Frontal cortex (tissue), 4 donors: ENCODE results near the gene MYBPH. TPM values are rescaled to one million over a fixed set of nuclear protein-coding genes. Genes with fewer than 3 reads are reported as not detected.
A peak's percentile ranks its signal among the peaks of the same experiment; 100 is the strongest.

Experiments used
- DNase-seq, 2 donors: peaks; one replicate each; pipeline ENCODE4 v3.0.0; 2012; ENCODE audit warnings: low spot score in 2 of 2
- FAIRE-seq: peaks from 2 replicates; lab custom pipeline; 2012; peaks lifted over from hg19 to GRCh38; lab: Jason Lieb, UNC
- total RNA-seq: library from RNA; depleted of rRNA; stranded (reverse); fragments of >200 nt; gene quantifications from one replicate; pipeline ENCODE4 v1.2.3, GENCODE V29; 2014
- donor health status: control.
- donor health status: control.
- donor health status: control.

Gene MYBPH
- total RNA-seq, 1 donor from 2014 or later = not detected

GRCh38 chr1:203138066-203138465 is 37.6 kb downstream of the MYBPH start:
- DNase-seq (no peak), FAIRE-seq (no peak)

GRCh38 chr1:203137324-203137723 is 38.3 kb downstream of the MYBPH start:
- FAIRE-seq (no peak), DNase-seq (no peak)

DNA sequence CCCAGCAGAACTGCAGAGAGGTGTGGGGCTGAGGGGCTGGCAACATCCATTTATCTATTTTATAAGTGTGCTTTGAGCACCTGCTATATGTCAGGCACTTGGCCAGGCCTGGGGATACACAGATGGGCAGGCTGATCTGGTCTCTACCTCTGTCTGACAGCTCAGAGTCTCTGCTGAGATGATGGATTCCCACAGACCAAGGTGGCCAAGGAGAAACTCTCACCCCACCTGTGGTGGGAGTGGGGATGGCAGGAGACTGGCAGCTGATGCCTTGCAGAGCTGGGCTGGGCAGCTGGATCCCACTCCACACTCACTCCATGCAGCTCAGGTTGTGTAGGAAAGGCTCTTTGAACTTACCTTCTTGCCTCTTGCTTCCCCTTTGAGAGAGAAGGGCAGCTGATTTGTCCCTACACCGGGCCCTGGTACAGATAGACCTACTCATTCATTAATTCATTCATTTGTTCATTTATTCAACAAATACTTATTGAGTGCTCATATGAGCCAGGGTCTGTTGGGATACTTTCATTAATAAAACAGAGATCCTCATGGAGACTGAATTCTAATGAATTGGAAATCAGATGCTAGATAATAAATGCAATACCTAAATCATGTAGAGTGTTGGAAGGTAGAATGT is 39.1 kb downstream of the MYBPH start:
- no peak for DNase-seq
- FAIRE-seq = no peak

DNA sequence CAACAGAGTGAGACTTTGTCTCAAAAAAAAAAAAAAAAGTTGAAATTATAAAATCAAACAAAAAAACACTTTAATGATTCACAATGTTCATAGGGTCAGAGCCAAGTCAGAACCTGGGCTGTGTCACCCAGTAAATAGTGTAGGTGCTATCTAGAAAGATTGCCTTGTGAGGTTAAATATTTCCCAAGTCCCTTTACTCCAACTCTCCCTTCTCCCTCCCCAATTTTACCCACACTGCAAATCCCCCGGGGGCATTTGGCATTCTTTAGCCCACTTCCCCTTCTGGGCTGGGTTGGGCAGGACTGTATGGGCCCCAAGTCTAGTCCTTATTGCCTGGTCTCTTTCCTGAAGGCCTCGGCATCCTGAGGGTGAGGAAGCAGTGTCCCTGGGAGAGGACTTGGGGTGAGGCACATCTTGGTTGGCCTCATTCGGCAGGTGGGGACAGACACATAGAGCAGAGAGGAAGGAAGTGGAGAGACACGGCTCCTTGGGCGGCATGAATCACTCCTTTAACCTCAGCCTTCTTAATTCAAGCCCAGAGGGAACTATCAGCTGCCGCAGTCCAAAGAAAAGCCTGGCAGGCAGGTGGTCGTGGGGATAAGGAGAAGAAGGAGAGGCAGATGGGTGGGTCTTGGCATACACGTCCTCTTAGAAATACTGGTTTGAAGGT is 39.9 kb downstream of the MYBPH start:
- no peak for FAIRE-seq

DNA sequence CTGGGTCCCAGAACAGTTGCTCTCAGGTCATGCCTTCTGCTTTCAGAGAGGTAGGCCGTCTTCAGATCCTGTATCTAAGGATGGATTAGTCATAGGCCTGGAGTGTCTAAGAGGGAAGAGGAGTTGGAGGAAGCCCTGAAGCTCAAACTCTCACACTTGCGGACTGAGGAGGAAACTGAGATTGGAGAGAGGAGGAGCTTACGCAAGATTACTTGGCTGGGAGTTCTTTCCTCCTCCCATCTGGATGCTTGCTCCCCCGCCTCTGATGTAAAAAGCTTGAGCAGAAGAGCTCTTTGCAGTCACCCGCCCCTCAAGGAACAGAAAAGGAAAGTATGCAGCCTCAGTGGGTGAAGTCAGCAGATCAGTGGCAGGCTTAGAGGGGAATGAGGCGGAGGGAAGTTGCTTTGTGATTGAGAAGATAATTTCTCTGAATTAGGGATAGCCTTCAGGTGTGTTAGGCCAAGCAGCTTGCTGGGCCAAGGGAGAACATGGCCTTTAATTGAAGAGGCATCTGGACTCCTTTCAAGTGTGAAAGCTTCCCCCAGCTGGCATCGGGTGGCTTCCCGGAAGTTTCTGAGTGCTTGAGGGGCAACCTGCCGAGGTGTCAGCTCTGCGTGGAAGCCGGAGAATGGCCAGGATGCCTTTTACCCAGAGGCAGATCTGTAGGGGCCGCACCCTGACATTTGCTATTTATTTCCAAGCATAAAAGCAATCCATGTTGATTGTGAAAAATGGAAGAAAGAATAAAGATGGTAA is 41.5 kb downstream of the MYBPH start:
- DNase-seq = no peak
- FAIRE-seq = no peak

More for the DNA sequence above, 39.9 kb downstream of the MYBPH start:
- no peak for DNase-seq

- DNase-seq = no peak
These were observed 44.0 kb downstream of the MYBPH start for GRCh38 chr1:203131548-203132200.

DNA sequence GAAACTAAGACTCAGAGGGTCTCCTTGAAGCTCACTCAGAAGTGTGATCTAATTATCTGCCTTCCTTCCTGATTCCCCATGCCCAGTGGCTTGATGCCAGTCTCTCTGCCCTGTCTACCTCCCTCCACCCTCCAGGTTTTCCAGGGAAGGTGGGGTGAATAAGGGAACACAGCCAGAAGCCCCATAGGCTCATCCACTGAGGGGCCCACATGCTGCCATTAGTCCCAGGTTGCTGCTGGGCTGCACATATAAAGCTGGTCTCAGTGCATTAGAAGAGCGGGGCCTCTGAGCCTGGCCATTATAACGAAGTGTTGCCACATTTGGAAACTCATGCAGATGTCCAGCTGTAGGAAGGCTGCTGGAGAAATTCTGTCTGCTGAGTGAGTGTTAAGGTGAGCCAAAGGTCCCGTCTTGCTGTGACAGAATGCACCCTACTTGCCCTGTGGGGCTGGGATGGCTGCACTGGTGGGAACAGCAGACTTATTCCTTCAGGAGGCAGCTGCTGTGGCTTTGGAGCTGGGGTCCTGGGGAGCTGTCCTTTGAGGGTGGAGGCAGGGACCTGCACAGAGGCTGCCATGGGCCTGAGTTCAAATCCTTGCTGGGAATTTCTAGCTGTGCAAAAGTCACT is 45.2 kb downstream of the MYBPH start:
- FAIRE-seq (no peak), DNase-seq (no peak)

More at GRCh38 chr1:203131548-203132200, 44.0 kb downstream of the MYBPH start:
- FAIRE-seq = no peak

DNA sequence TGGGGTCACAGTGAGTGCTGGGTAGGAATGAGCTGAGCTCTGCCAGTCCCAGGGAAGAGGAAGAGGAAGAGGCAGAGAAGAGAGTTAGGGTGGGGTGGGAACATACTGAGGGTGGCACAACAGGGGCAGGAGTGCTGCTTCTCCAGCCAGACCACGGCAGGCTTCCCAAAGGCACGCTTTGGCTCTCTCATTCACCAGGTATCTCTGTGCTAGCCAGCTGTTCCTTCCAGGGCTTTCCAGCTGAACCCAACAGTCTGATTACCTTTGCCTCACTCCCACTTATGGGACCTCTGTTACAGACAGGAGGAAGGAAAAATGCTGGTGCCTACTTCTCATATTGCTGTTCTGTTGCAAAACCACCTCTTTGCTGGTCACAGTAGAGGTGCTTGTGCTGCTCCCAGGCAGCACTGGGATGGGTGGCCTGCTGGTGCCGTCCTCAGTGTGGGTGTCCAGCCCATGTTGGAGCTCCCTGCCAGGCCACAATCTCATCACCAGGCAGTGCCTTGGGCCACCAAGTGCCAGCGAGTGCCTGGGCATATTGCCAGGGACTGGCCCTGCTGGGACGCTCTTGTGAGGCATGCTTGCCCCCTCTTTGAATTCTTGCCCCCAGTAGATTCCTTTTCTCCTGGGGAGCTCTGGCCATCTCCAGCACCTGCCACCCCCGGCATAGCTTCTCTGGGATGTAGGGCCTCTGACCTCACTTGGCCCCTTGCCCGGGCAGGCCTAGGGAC is 46.0 kb downstream of the MYBPH start:
- FAIRE-seq = no peak
- peak; percentile 57 to 64 for DNase-seq

- FAIRE-seq (no peak), DNase-seq (no peak)
These were observed 46.7 kb downstream of the MYBPH start for GRCh38 chr1:203128716-203129500.

DNA sequence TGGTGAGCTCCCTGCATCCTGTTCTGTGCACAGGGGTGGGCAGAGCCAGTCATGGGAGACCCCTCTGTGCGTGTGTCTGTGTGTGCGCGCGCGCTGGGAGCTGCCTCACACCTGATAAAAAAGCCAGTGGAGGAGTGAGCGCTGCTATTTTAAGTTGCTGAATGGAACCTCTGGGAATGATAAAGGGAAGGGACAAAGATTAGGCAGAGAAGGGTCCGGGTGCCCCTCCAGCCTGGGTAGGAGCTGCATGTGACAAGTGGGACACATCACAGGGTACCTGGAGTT is 47.3 kb downstream of the MYBPH start:
- FAIRE-seq = no peak
- DNase-seq = no peak

GRCh38 chr1:203127666-203128430 is 47.8 kb downstream of the MYBPH start, which contains the start of gene ADORA1:
ADORA1 (plus strand) TSS chr1:203127726; CDS start chr1:203128842, 1,116 bp downstream.
- FAIRE-seq = no peak

GRCh38 chr1:203126866-203127665 is 48.6 kb downstream of the MYBPH start:
- DNase-seq = no peak
- no peak for FAIRE-seq

More at GRCh38 chr1:203127666-203128430, 47.8 kb downstream of the MYBPH start, which contains the start of gene ADORA1:
- peak; percentile 74 for DNase-seq

DNA sequence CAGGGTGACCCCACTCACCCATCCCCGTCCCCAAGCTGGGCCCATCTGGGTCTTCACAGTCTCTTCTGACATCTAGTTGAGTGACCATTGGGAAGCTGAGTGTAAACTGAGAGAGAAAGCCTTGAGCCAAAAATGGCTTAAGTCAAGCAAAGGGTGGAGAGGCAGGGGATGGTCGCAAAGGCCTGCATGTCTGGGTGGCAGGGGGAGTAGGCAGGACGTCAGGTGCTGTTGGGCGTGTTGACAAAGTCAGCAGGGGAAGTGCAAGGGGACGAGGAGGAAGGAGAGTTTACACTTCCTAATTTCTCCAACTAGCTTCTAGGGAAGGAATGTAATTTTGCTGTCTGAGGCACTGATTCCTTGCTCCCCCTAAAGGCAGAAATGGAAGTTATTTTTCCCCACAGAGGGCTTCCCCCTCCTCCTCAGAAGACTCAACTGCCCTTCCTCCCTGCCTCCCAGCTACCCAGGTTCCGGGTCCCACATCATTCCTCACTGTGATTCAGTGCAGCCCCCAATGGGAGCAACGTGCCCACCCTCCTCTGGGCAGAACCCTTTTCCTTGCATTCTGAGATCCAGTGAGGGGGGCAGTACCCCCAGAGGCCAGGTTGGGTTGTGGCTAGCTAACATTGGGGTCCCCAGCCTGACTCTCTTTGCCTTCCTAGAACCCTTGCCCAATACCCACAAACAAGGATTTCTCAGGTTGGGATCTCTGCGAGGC is 49.3 kb downstream of the MYBPH start:
- FAIRE-seq = no peak
- DNase-seq = peak in 1 of 2 donors; percentile 33

DNA sequence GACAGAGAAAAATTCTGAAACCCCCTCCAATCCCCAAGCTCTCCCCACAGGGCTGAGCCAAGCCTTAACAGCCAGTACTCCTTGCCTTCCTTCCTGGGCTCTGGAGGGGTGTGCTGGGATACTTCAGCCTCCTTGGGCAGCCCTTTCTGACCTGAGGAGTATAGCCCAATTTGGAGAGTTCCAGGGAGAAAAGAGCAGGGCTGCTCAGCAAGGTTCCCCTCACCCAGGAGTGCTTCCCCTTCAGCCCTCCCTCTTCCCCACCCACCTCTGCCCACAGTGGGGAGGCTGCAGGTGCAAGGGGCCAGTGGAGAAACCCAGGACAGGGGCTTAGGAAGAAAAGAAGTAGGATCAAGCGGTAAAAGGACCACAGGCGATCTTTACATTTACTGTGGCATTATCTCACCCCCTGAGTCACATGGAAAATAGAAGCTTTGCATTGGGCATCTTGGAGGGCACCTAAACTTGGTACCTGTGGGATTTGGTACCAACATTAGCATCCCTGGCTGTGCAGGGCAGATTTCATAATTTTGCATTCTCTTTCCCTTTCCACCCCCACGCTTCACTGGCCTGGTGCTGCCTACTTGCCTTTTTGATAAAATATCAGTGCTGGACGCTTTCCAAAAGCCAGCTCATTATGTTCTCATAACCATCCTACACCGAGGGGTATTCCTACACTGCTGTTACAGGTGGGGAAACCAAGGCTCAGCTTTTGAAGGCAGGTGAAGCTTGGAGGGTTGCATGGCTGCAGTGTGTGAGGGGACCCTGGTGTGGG is 50.9 kb downstream of the MYBPH start:
- no peak for DNase-seq
- FAIRE-seq = no peak

GRCh38 chr1:203124011-203124410 is 51.6 kb downstream of the MYBPH start:
- FAIRE-seq (no peak), DNase-seq (no peak)

- FAIRE-seq (no peak), DNase-seq (no peak)
These were observed 53.5 kb downstream of the MYBPH start for GRCh38 chr1:203122159-203122558.
